ENCODE results near the gene ZFTA. TPM values are rescaled to one million over a fixed set of nuclear protein-coding genes. Genes with fewer than 3 reads are reported as not detected.
"Not testable (repeated sequence)": the region's sequence is repeated elsewhere in the genome, so short reads cannot be mapped to it uniquely, and the experiment has no call there.

Gene ZFTA
- total RNA-seq, 1 experiment from 2014 or later: 8.8 TPM

DNA sequence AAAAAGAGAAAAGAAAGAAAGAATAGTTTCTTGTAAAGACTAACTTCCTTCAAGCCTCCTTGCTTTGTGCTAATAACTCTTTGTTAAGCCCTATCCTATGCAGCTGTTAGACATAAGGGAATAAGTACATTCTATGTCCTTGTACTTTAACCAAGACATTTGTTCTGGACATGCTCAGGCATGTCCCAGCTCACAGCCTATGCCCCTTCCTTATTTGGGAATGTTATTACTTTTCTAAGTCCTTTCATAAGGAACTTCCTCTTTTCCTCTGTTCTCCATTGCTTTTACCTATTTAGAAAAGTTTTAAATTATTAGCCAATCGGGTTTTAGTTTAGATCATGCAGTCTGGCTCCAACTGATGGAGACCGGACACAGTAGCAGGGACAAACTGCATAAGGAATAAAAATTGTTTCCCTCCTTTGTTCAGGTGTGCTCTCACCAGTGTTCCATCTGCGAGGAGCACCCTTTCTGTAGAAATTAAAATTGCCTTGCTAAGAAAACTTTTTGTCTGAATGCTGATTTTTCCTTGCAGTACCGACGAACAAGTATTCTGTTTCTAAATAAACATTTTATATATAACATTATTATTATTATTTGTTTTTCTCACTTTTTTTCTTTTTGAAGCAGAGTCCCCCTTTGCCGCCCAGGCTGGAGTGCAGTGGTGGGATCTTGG, 23.1 kb upstream of the ZFTA start:
- no peaks in the 10 kb centered on the region for H3K27me3 ChIP-seq (ENCODE audit: low read length)
- H2AFZ ChIP-seq (ENCODE audit: low read length): no peak overlapping the region
- H3K79me2 ChIP-seq (ENCODE audit: low read length): no peaks in the 10 kb centered on the region
- H3K4me3 ChIP-seq (ENCODE audit: low read length): no peak overlapping the region
- DNase-seq: no peak
- H3K4me2 ChIP-seq (ENCODE audit: low read depth, low read length, poor library complexity, severe bottlenecking): no peak overlapping the region
- no peaks in the 10 kb centered on the region for H4K20me1 ChIP-seq (ENCODE audit: insufficient read depth, low read depth, low read length)
- H3K9me3 ChIP-seq (ENCODE audit: low read length): peaks cover 7% of the 10 kb centered on the region; the same call in 1 of the 2 replicates
- no peak overlapping the region for H3K9ac ChIP-seq (ENCODE audit: low read length)
- no peaks in the 10 kb centered on the region for H3K4me1 ChIP-seq (ENCODE audit: low read length)
- H3K9me2 ChIP-seq (replicated peaks; ENCODE audit: insufficient read depth, low read length): no peaks in the 10 kb centered on the region
- no peak overlapping the region for H3K27ac ChIP-seq (ENCODE audit: low read length)
- no peaks in the 10 kb centered on the region for H3K36me3 ChIP-seq (ENCODE audit: insufficient read depth, low read length)

GRCh38 chr11:63785823-63786222, 17.2 kb upstream of the ZFTA start:
- Histone ChIP-seq H3K27ac (ENCODE audit: low read length) (no peak overlapping the region), H2AFZ (ENCODE audit: low read length) (no peak overlapping the region), H3K36me3 (ENCODE audit: insufficient read depth, low read length) (no peaks in the 10 kb centered on the region), H4K20me1 (ENCODE audit: insufficient read depth, low read depth, low read length) (no peaks in the 10 kb centered on the region), H3K4me2 (ENCODE audit: low read depth, low read length, poor library complexity, severe bottlenecking) (no peak overlapping the region), H3K4me1 (ENCODE audit: low read length) (no peaks in the 10 kb centered on the region), H3K9me2 (replicated peaks; ENCODE audit: insufficient read depth, low read length) (no peaks in the 10 kb centered on the region), H3K9me3 (ENCODE audit: low read length) (no peaks in the 10 kb centered on the region), H3K27me3 (ENCODE audit: low read length) (no peaks in the 10 kb centered on the region), H3K9ac (ENCODE audit: low read length) (no peak overlapping the region), H3K4me3 (ENCODE audit: low read length) (no peak overlapping the region), H3K79me2 (ENCODE audit: low read length) (no peaks in the 10 kb centered on the region)
- no peak for DNase-seq

- Histone ChIP-seq H3K4me3 (ENCODE audit: low read length) (no peak overlapping the region), H3K27me3 (ENCODE audit: low read length) (no peaks in the 10 kb centered on the region), H3K79me2 (ENCODE audit: low read length) (no peaks in the 10 kb centered on the region), H3K27ac (ENCODE audit: low read length) (no peak overlapping the region), H3K9ac (ENCODE audit: low read length) (no peak overlapping the region), H4K20me1 (ENCODE audit: insufficient read depth, low read depth, low read length) (no peaks in the 10 kb centered on the region), H3K4me2 (ENCODE audit: low read depth, low read length, poor library complexity, severe bottlenecking) (no peak overlapping the region), H3K4me1 (ENCODE audit: low read length) (no peaks in the 10 kb centered on the region), H3K36me3 (ENCODE audit: insufficient read depth, low read length) (no peaks in the 10 kb centered on the region), H3K9me2 (replicated peaks; ENCODE audit: insufficient read depth, low read length) (no peaks in the 10 kb centered on the region), H2AFZ (ENCODE audit: low read length) (no peak overlapping the region), H3K9me3 (ENCODE audit: low read length) (no peaks in the 10 kb centered on the region)
- DNase-seq: no peak
These were observed 15.5 kb upstream of the ZFTA start for GRCh38 chr11:63783925-63784592.

GRCh38 chr11:63782749-63783148, 14.2 kb upstream of the ZFTA start:
- Histone ChIP-seq H3K9me2 (replicated peaks; ENCODE audit: insufficient read depth, low read length) (no peaks in the 10 kb centered on the region), H3K4me1 (ENCODE audit: low read length) (no peaks in the 10 kb centered on the region), H3K27ac (ENCODE audit: low read length) (no peak overlapping the region), H3K4me2 (ENCODE audit: low read depth, low read length, poor library complexity, severe bottlenecking) (no peak overlapping the region), H3K9me3 (ENCODE audit: low read length) (no peaks in the 10 kb centered on the region), H3K9ac (ENCODE audit: low read length) (no peak overlapping the region), H3K79me2 (ENCODE audit: low read length) (no peaks in the 10 kb centered on the region), H3K36me3 (ENCODE audit: insufficient read depth, low read length) (no peaks in the 10 kb centered on the region), H3K4me3 (ENCODE audit: low read length) (no peak overlapping the region), H4K20me1 (ENCODE audit: insufficient read depth, low read depth, low read length) (no peaks in the 10 kb centered on the region), H2AFZ (ENCODE audit: low read length) (no peak overlapping the region), H3K27me3 (ENCODE audit: low read length) (no peaks in the 10 kb centered on the region)
- no peak for DNase-seq

DNA sequence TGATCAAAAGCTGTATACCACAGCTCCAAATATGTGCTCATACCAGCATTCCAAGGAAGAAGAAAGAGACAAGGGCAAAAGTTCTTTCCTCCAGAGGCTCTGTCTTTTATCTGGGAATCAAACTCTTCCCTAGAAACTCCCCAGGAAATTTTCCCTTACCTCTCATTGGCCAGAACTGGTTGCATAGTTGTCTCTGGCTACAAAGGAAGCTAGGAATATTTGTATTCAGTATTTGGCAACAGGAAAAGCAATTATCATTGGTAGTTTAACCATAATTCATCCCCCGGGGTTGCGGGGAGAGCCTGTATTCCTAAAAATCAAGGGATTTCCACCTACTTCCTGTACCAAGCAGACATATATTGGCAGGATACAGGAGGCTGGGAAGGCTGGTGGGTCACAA, 10.5 kb upstream of the ZFTA start:
- no peak for DNase-seq
- Histone ChIP-seq H2AFZ (ENCODE audit: low read length) (no peak overlapping the region), H3K9me3 (ENCODE audit: low read length) (no peaks in the 10 kb centered on the region), H3K4me1 (ENCODE audit: low read length) (no peaks in the 10 kb centered on the region), H3K79me2 (ENCODE audit: low read length) (no peaks in the 10 kb centered on the region), H3K27ac (ENCODE audit: low read length) (no peak overlapping the region), H3K9me2 (replicated peaks; ENCODE audit: insufficient read depth, low read length) (no peaks in the 10 kb centered on the region), H3K36me3 (ENCODE audit: insufficient read depth, low read length) (no peaks in the 10 kb centered on the region), H3K4me2 (ENCODE audit: low read depth, low read length, poor library complexity, severe bottlenecking) (no peak overlapping the region), H3K9ac (ENCODE audit: low read length) (no peak overlapping the region), H3K27me3 (ENCODE audit: low read length) (no peaks in the 10 kb centered on the region), H3K4me3 (ENCODE audit: low read length) (no peak overlapping the region), H4K20me1 (ENCODE audit: insufficient read depth, low read depth, low read length) (no peaks in the 10 kb centered on the region)

DNA sequence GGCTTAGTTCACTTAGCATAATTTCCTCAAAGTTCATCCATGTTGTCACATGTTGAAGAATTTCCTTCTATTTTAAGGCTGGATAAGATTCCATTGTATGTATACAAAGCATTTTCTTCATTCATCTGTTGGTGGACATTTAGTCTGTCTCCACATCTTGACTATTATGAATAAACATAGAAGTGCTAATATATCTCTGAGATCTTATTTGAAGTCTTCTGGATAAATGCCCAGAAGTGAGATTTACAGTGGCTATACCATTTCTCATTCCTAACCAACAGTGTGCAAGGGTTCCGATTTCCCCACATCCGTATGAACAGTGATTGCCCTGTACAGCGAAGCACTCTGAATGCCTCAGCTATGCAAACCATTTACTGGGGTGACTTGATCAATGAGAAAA, 6.6 kb upstream of the ZFTA start:
- H3K4me1 ChIP-seq (ENCODE audit: low read length): no peaks in the 10 kb centered on the region
- no peak for DNase-seq
- H4K20me1 ChIP-seq (ENCODE audit: insufficient read depth, low read depth, low read length): no peaks in the 10 kb centered on the region
- no peak overlapping the region for H3K9ac ChIP-seq (ENCODE audit: low read length)
- no peak overlapping the region for H3K4me3 ChIP-seq (ENCODE audit: low read length)
- no peaks in the 10 kb centered on the region for H3K27me3 ChIP-seq (ENCODE audit: low read length)
- no peaks in the 10 kb centered on the region for H3K9me3 ChIP-seq (ENCODE audit: low read length)
- no peaks in the 10 kb centered on the region for H3K9me2 ChIP-seq (replicated peaks; ENCODE audit: insufficient read depth, low read length)
- H3K36me3 ChIP-seq (ENCODE audit: insufficient read depth, low read length): no peaks in the 10 kb centered on the region
- H2AFZ ChIP-seq (ENCODE audit: low read length): no peak overlapping the region
- H3K4me2 ChIP-seq (ENCODE audit: low read depth, low read length, poor library complexity, severe bottlenecking): no peak overlapping the region
- H3K79me2 ChIP-seq (ENCODE audit: low read length): no peaks in the 10 kb centered on the region
- H3K27ac ChIP-seq (ENCODE audit: low read length): no peak overlapping the region

DNA sequence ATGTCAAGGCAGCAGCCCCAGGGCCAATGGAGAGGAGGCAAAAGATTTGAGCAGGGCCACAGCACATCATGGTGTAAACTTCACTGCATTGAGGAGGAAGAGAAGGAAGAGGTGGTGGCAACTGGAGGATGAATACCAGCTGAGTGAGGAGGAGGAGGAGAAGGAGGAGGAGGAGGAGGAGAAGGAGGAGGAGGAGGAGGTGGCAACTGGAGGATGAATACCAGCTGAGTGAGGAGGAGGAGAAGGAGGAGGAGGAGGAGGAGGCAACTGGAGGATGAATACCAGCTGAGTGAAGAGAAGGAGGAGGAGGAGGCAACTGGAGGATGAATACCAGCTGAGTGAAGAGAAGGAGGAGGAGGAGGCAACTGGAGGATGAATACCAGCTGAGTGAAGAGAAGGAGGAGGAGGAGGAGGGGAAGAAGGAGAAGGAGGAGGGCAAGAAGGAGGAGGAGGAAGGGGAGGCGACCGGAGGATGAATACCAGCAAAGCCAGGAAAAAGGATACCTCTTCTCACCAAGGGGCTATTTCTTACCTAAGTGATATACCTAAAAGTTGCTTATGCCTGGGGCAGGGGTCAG, 3.3 kb upstream of the ZFTA start:
- DNase-seq: peak; percentile 33
- not testable (repeated sequence) for H3K79me2 ChIP-seq (ENCODE audit: low read length); H3K27me3 ChIP-seq (ENCODE audit: low read length); H3K9me3 ChIP-seq (ENCODE audit: low read length); H3K9me2 ChIP-seq (replicated peaks; ENCODE audit: insufficient read depth, low read length); H3K4me2 ChIP-seq (ENCODE audit: low read depth, low read length, poor library complexity, severe bottlenecking); H3K27ac ChIP-seq (ENCODE audit: low read length); H3K9ac ChIP-seq (ENCODE audit: low read length); H3K36me3 ChIP-seq (ENCODE audit: insufficient read depth, low read length); H2AFZ ChIP-seq (ENCODE audit: low read length); H3K4me3 ChIP-seq (ENCODE audit: low read length); H4K20me1 ChIP-seq (ENCODE audit: insufficient read depth, low read depth, low read length)
- H3K4me1 ChIP-seq (ENCODE audit: low read length): peaks cover 15% of the 10 kb centered on the region

GRCh38 chr11:63770763-63771162, 2.2 kb upstream of the ZFTA start:
- Histone ChIP-seq H3K9me2 (replicated peaks; ENCODE audit: insufficient read depth, low read length) (no peaks in the 10 kb centered on the region), H2AFZ (ENCODE audit: low read length) (no peak overlapping the region), H3K9me3 (ENCODE audit: low read length) (no peaks in the 10 kb centered on the region), H3K4me3 (ENCODE audit: low read length) (no peak overlapping the region), H3K27ac (ENCODE audit: low read length) (no peak overlapping the region), H4K20me1 (ENCODE audit: insufficient read depth, low read depth, low read length) (no peaks in the 10 kb centered on the region; the same call in 1 of the 2 replicates), H3K9ac (ENCODE audit: low read length) (no peak overlapping the region), H3K4me1 (ENCODE audit: low read length) (peaks cover 20% of the 10 kb centered on the region), H3K27me3 (ENCODE audit: low read length) (no peaks in the 10 kb centered on the region), H3K4me2 (ENCODE audit: low read depth, low read length, poor library complexity, severe bottlenecking) (no peak overlapping the region), H3K79me2 (ENCODE audit: low read length) (peaks cover 8% of the 10 kb centered on the region), H3K36me3 (ENCODE audit: insufficient read depth, low read length) (no peaks in the 10 kb centered on the region)
- DNase-seq: no peak
